EL (cell line): ENCODE data around the gene PRSS8.
A peak's percentile ranks its signal among the peaks of the same experiment; 100 is the strongest.
"Not testable (repeated sequence)": the region's sequence is repeated elsewhere in the genome, so short reads cannot be mapped to it uniquely, and the experiment has no call there.

Experiments used
- DNase-seq: peaks from one replicate; pipeline ENCODE4 v3.0.0-alpha.2; 2016

PRSS8 gene

DNA sequence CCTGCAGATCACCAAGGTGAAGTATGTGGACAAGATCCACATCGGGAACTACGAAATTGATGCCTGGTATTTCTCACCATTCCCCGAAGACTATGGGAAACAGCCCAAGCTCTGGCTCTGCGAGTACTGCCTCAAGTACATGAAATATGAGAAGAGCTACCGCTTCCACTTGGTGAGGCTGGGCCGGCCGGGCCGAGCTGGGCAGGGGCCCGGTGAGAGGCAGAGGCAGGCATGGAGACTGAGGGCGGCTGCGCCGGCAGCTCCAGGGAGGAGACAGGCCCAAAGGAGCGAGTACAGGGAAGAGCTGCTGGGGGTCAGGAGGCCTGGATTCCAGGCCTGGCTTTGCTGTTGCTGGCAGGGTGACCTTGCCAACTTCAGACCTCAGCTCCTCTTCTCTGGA, 8.3 kb downstream of the PRSS8 start:
- DNase-seq: no peak

DNA sequence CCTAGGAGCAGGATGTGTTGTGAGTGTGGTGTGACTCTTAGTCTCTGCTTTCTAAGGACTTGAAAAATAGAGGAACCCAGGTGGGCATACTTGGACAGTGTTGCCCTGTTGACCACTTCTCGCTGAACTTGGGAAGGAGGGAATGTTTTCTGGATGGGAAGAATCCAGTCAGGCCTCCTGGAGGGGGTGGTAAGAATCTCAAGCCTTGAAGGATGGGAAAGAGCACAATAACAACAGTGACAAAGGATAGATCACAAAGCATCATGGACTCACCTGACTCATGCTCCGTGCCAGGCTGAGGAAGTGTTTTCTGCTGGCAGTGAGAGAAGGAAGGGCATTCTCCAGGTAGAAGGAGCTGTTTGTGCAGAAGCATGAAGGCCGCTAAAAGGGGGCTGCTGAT, 9.7 kb downstream of the PRSS8 start:
- no peak for DNase-seq

GRCh38 chr16:31120129-31120528, 15.4 kb downstream of the PRSS8 start:
- DNase-seq: no peak

GRCh38 chr16:31118223-31119155, 17.0 kb downstream of the PRSS8 start:
- peak; percentile 91 for DNase-seq

GRCh38 chr16:31117384-31118222, 17.9 kb downstream of the PRSS8 start, which contains the start of gene KAT8:
Gene KAT8 (plus strand): TSS chr16:31117664. CDS start chr16:31117682, 18 bp downstream.
- peak; percentile 99 for DNase-seq

DNA sequence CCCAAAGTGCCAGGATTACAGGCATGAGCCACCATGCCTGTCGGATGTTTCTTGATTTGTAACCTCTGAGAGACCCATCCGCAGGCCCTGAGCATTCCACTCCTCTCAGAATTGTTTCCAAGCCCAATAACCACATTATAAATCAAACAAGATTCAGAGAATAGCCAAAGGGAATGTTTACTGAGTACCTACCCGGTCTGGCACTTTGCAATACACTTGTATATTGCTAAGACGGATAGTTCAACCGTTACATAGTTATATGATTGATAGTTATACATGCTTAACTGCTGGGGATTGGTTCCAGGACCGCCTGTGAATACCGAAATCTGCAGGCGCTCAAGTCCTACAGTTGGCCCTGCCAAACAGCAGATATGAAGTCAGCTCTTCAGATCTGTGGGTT, 21.1 kb downstream of the PRSS8 start:
- DNase-seq: no peak

GRCh38 chr16:31113121-31114120, 22.1 kb downstream of the PRSS8 start:
- DNase-seq: peak; percentile 24

DNA sequence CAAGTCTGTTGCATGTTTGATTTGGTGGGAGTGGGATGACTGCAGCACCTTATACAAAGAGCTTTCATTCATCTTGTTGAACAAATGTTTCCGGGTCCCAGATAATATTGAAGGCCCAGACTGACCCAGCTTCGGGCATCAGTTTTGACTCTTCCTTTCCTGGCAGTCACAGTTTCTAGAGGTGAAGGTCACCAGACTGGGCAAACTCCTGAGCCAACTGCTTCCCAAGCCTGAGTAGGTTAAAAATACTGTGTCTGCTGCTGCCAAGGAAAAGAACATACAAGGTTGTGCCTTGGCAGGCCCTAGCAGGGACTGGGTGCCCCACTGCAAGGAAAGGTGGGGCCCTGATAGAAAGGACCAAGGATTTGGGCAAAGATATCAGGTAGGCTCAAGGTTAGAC, 22.8 kb downstream of the PRSS8 start:
- no peak for DNase-seq

DNA sequence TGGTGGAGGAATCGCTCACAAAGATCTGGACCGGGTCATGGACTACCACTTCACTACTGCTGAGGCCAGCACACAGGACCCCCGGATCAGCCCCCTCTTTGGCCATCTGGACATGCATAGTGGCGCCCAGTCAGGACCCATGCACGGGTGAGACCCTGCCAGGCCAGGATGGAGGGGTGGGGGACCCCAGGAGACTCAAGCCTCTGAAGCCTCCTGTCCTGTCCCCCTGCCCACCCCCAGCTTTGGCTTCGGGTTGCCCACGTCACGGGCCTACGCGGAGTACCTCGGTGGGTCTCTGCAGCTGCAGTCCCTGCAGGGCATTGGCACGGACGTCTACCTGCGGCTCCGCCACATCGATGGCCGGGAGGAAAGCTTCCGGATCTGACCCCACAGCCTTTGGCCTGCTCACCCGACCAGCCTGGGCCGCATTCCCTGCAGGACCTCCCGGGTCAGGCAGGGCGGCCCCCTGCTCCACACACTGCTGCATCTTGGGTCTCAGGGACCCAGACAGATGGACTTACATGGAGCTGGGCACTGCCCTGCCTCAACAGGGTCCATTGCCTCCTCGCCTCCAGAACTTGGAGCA, 23.6 kb downstream of the PRSS8 start:
- DNase-seq: no peak

DNA sequence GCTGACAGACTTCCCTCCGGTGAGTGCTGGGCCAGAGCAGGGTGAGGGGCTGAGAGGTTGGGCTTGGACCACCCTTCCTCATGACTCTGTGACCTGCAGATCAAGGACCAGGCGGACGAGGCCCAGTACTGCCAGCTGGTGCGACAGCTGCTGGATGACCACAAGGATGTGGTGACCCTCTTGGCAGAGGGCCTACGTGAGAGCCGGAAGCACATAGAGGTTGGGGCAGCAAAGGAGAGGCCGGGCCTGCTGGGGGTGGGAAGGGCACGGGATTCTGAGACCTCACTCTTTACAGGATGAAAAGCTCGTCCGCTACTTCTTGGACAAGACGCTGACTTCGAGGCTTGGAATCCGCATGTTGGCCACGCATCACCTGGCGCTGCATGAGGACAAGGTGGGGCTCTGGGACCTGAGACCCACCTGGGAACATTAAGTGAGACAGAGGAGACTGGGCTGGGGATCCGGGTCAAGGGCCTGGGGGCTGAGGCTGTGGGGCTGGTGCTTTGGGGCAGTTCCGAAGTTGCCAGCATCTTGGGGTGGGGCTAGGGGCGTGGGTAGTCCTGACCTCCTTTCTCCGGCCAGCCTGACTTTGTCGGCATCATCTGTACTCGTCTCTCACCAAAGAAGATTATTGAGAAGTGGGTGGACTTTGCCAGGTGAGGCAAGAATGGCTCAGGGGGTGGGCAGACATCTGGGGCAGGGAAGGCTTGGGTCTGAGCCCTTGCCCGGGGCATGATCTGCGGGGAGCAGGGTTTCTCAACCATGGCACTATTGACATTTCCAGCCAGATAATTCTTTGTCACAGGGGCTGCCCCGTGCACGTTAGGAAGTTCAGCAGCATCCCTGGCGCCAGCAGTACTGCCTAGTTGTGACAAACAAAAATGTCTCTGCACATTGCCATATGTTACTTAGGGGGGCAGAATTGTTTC, 25.2 kb downstream of the PRSS8 start:
- DNase-seq: no peak

DNA sequence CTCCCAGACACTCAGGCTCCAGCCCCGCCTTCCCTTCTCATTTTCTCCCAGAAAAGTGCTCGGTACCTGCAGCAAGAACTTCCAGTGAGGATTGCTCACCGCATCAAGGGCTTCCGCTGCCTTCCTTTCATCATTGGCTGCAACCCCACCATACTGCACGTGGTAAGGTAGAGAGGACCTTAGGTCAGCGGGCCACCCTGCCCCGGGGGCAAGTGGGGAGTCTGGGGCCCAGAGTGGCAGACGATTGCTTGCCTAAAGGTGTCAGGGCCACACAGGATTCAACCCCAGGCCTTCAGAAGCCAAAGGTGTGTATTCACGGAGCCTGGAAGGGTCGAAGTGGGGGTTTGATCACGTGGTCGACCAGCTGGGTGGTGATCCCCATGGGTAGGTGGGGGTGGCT, 25.9 kb downstream of the PRSS8 start:
- DNase-seq: no peak

DNA sequence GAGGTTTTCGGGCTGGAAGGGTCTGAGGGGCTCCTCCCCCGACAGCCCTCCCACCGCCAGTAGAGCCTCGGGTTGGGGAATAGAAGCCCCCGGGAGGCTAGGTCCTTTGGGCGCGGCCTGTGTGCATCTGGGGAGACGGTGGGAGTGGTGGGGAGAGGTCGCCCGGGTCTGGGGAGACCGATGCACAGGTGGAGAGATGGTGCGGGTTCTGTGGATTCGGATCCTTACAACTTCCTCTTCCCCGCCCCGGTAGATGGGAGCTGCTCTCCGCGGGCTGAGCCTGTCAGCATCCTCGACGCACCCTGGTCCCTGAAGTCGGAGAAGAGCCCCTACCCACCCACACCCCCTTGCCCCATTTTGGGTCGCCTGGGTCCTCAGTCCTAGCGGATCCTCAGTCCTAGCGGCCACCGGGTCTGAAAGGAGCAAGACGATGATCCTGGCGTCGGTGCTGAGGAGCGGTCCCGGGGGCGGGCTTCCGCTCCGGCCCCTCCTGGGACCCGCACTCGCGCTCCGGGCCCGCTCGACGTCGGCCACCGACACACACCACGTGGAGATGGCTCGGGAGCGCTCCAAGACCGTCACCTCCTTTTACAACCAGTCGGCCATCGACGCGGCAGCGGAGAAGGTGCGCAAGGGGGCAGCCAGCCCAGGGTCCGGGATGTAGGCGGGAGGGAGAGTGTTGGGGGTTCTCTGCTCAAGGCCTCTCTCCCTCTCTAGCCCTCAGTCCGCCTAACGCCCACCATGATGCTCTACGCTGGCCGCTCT, 26.6 kb downstream of the PRSS8 start:
- no peak for DNase-seq

DNA sequence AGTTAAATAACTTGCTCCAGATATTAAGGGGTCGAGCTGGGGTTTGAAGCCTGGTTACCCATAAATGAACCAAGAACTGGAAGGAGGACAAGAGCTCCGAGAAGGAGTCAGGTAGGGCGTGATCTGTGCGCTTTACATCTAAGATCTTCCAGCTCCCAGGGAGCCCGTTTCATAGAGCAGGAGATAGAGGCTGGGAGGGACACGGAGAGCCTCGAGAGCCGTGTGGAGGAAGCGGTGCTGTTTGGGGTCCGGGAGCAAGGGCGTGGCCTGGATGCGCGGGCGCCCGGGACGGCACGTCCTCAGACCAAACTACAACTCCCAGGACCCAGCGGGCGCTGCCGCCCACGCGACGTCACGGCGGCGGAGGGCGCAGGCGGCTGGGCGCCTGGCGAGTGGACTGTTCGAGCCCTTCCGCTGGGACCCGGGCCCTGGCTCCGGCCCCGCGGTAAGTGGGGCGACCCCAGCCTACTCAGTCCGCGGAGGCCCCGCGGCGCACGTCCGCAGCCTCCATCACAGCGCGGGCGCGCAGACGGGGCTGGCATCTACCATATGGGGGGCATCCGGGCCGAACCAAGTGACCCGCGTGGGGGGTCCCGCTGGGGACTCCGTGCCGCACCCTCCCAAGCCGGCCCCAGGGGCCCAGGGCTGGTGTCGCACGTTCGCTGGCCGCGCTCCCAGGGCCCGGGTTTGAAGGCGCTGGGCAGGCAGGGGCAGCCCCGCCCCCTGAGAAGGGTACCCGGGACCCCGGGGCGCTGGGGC, 27.3 kb downstream of the PRSS8 start, which contains the start of gene BCKDK:
Gene BCKDK (plus strand): TSS at position 352 of the 759 bp plus-strand sequence. CDS start 838 bp downstream, outside the sequence.
- peak; percentile 82 for DNase-seq

DNA sequence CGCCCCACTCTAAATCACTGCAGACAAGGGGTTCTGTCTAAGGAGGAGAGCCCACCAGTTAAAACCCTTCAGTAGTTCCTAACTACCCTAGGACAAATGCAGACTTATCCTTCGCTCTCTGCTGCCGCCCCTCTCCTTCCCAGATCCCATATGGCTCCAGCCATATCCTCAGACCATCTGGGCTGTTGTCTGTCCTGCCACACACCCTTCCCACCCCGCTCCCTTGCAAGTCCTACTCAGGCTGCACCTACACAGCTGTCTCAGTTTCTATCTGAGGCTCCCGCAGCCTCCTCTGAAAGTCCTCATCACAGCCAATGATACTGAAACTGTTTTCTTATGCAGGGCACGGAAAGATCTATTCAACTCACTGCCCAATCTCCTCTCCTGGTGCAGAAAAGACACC, 28.1 kb downstream of the PRSS8 start:
- no peak for DNase-seq

GRCh38 chr16:31106509-31107464, 28.7 kb downstream of the PRSS8 start:
- DNase-seq: no peak

- DNase-seq: peak; percentile 67
These were observed 29.8 kb downstream of the PRSS8 start for GRCh38 chr16:31105677-31106213.

DNA sequence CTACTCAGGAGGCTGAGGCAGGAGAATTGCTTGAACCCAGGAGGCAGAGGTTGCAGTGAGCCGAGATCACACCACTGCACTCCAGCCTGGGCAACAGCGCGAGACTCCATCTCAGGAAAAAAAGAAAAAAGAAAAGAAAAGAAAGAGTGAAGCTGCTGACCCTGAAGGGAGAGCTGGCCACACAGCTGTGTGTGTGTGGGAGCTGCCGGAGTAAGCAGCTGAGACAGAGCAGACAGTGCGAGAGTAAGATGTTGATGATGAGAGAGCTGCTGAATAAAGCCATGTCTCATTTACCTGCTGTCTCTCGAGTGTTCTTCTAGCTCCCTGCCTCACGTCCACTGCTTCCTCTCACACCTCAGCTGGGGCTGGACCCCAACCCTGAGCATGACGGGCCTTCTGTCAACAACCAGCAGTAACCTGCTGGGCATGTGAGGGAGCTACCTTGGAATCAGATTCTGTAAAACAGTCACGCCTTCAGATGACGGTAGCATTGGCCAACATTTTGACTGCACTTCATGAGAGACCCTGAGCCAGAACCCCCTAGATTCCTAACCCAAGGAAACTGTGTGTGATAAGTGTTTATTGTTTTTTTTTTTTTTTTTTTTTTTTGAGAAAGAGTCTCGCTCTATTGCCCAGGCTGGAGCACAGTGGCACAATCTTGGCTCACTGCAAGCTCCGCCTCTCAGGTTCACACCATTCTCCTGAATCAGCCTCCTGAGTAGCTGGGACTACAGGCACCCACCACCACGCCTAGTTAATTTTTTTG, 34.5 kb downstream of the PRSS8 start:
- DNase-seq: not testable (repeated sequence)
